Activated T-cell treated with anti-CD3 and anti-CD28 coated beads, Interleukin-2, amount 50 U/mL, for 24 hours (primary cell): ENCODE measurements around the gene AQP12A.
"Not testable (repeated sequence)": the region's sequence is repeated elsewhere in the genome, so short reads cannot be mapped to it uniquely, and the experiment has no call there.

Source experiments
- DNase-seq: peaks from one replicate; pipeline ENCODE4 v3.0.0-alpha.2; 2020
- H3K27ac Mint-ChIP-seq: 2 replicates; pipeline ENCODE4 v1.8.0; 2020; ENCODE audit warnings: mild to moderate bottlenecking, mixed read lengths
- H3K27me3 Mint-ChIP-seq: 2 replicates; pipeline ENCODE4 v1.8.0; 2020; ENCODE audit warnings: mixed read lengths
- H3K36me3 Mint-ChIP-seq: 2 replicates; pipeline ENCODE4 v1.8.0; 2020; ENCODE audit warnings: low read depth, mixed read lengths
- H3K4me1 Mint-ChIP-seq: 2 replicates; pipeline ENCODE4 v1.8.0; 2020; ENCODE audit warnings: low read depth, mixed read lengths
- H3K4me3 Mint-ChIP-seq: 2 replicates; pipeline ENCODE4 v1.8.0; 2020; ENCODE audit warnings: mild to moderate bottlenecking, moderate library complexity, mixed read lengths
- H3K9me3 Mint-ChIP-seq: 2 replicates; pipeline ENCODE4 v1.8.0; 2020; ENCODE audit warnings: mixed read lengths

AQP12A gene

DNA sequence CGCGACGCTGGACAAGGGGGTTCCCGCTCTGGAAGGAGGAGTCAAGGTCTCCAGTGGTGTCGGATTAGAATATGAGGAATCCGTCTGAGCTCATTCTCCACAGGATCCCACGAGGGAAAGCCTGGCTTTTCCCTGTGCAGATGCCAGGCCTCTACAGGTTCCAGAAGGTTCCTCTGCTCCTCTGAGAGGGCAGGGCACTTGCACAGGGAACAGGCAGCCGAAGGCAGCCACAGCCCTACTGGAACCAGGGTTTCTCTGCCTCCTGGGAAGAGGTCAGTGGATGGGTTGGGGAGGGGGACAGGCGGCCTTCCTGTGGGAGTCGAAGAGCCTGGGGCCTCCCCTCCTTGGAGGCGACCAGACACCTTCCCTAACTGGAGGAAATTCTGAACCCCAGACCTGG is 1.7 kb upstream of the AQP12A start:
- Mint-ChIP-seq H3K4me1 (peaks cover 11% of the 10 kb centered on the region), H3K27me3 (no peaks in the 10 kb centered on the region), H3K9me3 (no peaks in the 10 kb centered on the region), H3K36me3 (no peaks in the 10 kb centered on the region), H3K27ac (no peak overlapping the region), H3K4me3 (no peak overlapping the region)
- DNase-seq = no peak

DNA sequence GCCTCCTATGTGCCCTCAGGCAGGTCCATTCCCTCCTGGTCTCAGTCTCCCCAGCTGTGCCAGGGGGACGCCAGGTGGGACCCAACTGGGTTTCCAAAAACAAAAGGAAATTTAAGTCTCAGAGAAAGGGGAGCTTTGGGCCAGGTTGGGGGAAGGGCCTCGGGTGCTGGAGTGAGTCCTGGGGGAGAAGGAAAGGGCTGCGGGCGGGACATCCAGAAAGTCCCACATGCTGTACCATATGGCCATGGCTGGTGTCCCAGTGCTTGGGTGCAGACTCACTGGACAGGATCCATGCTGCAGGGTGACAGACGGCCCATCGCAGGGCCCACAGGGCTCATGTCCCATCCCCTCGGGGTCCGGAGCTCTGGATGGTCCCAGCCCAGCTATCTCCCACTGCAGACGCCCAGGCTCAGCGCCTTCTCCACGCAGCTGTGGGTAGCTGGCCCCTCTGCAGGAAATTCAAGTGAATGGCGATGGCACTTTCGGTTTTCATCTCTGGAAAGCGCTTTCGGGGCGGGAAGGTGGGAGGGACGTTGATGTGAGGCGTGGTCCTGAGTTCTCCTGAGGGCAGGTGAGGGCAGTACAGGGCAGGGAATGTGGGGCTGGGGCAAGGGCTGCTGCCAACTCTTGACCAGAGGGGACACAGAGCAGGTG is 1.1 kb upstream of the AQP12A start:
- H3K9me3 Mint-ChIP-seq, H3K27ac Mint-ChIP-seq, H3K36me3 Mint-ChIP-seq, H3K27me3 Mint-ChIP-seq: not testable (repeated sequence)
- peak overlapping the region; percentile 4 for H3K4me3 Mint-ChIP-seq
- H3K4me1 Mint-ChIP-seq = peaks cover 11% of the 10 kb centered on the region
- DNase-seq = peak; percentile 27

DNA sequence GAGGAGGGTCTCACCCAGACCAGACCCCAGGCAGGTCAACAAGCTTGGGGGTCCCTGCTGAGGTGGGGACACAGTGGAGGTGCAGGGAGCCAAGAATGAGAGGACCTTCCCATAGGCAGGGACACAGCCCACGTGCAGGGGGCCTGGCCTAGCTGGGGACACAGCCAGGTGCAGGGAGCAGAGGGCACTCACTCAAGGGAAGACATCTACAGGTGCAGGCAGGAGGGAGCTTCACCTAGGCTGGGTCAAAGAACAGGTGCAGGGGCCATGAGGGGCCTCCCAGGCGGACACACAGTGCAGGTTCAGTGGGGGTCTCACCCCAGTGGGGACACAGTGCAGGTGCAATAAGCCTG is 615 bp upstream of the AQP12A start:
- peak; percentile 25 for DNase-seq
- not testable (repeated sequence) for H3K27ac Mint-ChIP-seq, H3K36me3 Mint-ChIP-seq, H3K27me3 Mint-ChIP-seq, H3K4me3 Mint-ChIP-seq, H3K9me3 Mint-ChIP-seq
- peaks cover 11% of the 10 kb centered on the region for H3K4me1 Mint-ChIP-seq

DNA sequence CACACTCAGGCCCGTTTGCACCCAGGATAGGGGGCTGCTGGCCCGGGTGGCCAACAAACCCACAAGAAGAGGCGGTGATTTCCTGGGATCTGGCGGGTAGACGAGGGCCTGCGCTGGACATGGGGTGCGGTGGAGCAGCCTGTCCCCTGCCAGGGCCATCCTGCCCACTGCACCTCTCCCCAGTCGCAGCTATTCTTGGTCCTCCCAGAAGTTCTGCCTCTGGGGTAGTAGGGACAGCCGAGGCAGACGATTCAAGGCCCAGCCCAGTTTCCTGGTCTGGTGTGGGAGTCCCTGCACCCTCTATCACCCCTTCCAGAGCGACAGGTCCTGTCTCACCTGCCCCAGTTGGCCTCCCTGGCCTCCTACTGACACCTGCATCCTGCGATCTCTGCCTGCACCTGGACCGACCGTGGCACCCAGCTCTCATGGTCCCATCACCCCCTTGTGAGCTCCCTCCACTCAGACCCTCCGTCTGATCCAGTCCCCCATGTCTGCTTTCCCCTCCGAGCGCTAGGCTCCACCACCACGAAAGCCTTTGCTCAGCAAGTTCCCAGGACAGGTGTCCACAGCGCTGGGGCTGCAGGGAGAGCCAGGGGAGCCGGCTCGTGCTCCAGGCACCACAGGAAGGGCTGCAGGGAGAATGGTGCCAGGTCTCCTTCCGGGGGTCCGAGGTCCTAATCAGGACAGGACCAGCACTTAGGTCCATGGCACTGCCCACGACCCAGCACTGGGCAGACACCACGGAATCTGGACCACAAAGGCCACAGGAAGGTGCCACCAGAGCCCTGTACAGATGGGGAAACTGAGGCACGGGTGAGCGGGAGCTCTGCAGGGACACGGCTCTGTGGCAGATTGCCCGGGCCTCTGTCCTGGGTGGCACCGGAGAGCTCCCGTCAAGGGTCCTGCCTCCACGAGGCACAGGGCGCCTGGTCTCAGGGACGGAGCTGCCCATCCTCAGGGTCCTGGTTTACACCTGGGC is 1.2 kb downstream of the AQP12A start:
- not testable (repeated sequence) for H3K36me3 Mint-ChIP-seq, H3K4me3 Mint-ChIP-seq, H3K27me3 Mint-ChIP-seq, H3K9me3 Mint-ChIP-seq, H3K27ac Mint-ChIP-seq, H3K4me1 Mint-ChIP-seq, DNase-seq

DNA sequence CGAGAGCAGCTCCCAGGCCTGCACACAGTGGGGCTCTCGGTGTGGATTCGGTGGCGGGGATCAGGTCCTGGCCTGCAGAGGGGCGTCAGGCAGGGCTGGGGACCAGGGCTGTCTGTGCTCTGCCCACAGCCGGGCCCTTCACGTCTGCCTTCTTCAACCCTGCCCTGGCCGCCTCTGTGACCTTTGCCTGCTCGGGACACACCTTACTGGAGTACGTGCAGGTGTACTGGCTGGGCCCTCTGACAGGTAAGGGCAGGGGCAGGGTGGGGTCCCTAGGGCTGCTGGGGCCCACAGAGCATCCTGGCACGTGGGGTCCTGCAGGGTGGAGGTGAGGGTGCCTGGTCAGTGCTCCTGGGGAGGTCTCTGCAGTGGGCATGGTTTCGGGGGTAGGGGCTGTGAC is 2.6 kb downstream of the AQP12A start:
- not testable (repeated sequence) for H3K9me3 Mint-ChIP-seq, H3K4me3 Mint-ChIP-seq, H3K27me3 Mint-ChIP-seq, H3K36me3 Mint-ChIP-seq, H3K27ac Mint-ChIP-seq, DNase-seq, H3K4me1 Mint-ChIP-seq

DNA sequence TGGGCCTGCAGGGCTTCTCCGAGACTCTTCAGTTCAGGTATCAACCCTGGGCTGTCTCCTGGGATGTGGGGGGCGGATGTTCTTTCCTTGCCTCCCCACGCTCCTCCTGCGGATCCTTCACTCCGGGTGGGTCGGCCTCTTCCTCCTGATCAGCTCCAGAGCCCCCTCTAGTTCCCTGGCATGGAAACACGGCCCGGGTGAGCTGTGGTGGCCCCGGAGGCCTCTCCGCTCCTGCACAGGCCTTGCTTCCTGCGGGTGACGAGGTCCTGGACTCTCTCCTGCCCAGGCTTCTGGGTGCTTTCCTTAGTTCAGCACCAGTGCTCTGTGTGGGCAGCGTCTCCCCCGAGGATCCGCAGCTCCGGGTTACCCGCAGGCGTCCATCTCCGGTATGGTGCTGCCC is 3.9 kb downstream of the AQP12A start:
- not testable (repeated sequence) for H3K9me3 Mint-ChIP-seq, H3K4me1 Mint-ChIP-seq, H3K27me3 Mint-ChIP-seq, DNase-seq, H3K27ac Mint-ChIP-seq, H3K36me3 Mint-ChIP-seq, H3K4me3 Mint-ChIP-seq

DNA sequence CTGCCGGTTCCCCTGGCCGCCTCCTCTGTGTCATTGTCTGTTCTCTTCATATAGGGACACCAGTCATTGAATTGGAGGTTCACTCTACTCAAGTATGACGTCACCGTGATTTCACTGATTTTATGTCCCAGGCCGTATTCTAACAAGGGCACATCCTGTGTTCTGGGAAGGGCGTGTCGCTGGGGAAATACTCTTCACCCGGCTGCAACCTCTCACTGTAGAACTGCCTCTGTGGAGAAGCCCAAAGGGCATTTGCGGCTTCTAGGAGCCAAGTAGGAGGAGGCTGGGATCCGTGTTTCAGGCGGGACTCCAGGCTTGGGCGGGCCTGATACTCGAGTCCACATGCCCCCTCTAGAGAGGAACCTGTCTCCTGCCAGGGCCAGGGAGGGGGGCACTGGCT is 4.8 kb downstream of the AQP12A start:
- not testable (repeated sequence) for H3K9me3 Mint-ChIP-seq, H3K4me1 Mint-ChIP-seq, H3K27me3 Mint-ChIP-seq, H3K27ac Mint-ChIP-seq, DNase-seq, H3K36me3 Mint-ChIP-seq, H3K4me3 Mint-ChIP-seq

DNA sequence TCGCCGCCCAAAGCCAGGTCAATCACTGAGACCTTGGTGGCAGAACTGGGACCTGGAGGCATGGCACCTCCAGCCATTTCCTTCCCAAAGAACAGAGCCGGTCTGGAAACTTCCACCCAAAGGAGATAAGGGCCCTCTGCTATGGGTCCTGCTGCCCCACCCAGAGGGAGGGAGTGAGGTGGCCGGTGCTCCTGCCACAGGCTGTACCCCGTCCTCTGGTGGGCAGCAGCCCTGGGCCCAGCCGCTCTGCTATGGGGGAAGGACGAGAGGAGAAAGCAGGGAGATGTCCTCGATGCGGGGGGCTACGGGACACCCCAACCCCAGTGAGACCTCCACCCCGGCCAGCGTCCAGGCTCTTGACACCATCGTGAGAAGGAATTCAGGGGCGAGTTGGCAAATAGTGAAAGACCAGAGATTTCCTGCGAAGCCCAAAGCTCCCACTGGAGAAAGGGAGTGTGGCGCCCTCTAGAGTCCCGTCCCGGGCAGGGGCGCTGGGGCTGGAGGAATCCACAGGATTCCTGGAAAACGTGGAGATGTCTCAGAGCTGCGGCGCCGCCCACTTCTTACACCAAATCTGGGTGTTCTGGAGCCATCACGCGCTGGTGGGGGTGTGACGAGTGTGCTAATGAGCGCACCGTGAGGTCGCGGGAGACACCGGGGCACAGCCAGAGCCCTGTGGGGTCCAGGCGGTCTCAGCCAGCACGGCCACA is 7.3 kb downstream of the AQP12A start:
- H3K27me3 Mint-ChIP-seq = peaks cover 11% of the 10 kb centered on the region
- not testable (repeated sequence) for H3K9me3 Mint-ChIP-seq, H3K4me1 Mint-ChIP-seq, H3K4me3 Mint-ChIP-seq, H3K36me3 Mint-ChIP-seq, H3K27ac Mint-ChIP-seq, DNase-seq

DNA sequence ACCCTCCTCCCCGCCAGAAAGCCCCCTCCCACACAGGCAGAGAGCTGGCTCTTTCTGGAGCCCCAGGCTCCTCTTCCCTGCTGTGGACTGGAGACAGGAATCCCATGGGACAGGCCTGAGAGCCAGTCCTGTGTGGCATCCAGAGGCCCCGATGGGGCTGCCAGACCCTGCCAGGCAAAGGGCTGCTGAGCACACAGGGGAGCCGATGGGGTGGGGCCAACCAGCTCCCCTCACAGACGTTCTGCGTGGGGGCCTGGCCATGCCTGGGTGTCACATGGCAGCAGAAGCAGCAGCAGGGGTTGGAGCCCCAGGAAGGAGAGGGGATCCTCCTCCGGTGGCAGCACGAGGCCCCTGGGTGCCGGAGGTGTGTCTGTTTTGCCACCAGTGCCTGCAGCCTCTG is 8.2 kb downstream of the AQP12A start:
- not testable (repeated sequence) for DNase-seq, H3K4me3 Mint-ChIP-seq, H3K36me3 Mint-ChIP-seq, H3K4me1 Mint-ChIP-seq, H3K27ac Mint-ChIP-seq, H3K9me3 Mint-ChIP-seq
- H3K27me3 Mint-ChIP-seq = peaks cover 16% of the 10 kb centered on the region

DNA sequence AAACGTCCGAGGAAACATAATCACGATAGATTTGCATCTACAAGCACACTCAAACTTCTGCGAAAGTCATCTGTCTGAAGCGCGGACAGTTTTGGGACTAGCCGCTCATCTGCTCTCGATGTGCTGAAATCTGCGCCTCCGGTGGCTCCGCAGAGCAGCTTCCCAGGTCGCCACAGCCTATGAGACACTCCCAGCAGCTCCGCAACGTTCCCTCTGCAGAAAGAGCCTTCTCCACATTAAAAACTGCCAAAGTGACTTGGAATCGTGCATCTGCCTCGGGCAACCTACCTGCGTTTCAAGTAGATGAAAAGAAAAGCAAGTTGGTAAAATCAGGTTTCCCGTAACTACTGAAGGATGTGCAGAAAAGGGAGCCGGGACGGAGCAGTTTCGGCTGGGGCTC is 8.9 kb downstream of the AQP12A start:
- H3K36me3 Mint-ChIP-seq, H3K9me3 Mint-ChIP-seq, DNase-seq, H3K4me3 Mint-ChIP-seq, H3K27ac Mint-ChIP-seq: not testable (repeated sequence)
- Mint-ChIP-seq H3K4me1 (peaks cover 12% of the 10 kb centered on the region), H3K27me3 (peaks cover 24% of the 10 kb centered on the region)

DNA sequence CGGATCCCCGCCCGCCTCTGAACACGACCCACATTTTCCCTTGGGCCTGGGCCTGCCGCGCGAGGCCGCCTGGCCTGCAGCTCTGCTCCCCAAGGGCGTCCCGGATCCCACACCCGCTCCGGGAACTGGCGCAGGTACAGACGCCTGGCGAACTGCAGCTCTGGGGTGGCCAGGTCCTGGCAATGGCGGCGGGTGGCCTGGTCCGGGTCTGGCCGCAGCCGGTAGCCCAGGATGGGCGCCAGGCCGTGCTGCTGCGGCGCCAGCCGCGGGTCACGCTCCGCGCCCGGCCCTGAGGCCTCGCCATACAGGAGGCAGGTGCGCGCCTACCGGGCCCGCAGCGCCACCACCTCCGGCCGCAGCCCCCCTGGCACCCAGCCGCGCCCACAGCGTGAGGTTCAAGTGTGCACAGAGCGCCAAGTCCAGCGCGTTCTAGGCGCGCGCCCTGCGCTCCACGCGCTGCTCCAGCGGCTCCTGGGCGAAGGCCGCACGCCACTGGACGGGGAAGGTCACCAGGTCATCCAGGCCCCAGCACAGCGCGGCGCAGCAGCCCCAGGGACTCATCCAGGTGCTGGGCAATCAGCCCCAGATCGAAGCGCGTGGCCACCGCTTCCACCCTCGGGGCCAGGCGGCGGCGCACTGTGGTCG is 9.5 kb downstream of the AQP12A start:
- no peaks in the 10 kb centered on the region for H3K36me3 Mint-ChIP-seq
- DNase-seq = no peak
- H3K27ac Mint-ChIP-seq = no peak overlapping the region
- H3K27me3 Mint-ChIP-seq = peaks cover 25% of the 10 kb centered on the region
- no peaks in the 10 kb centered on the region for H3K9me3 Mint-ChIP-seq
- peaks cover 13% of the 10 kb centered on the region for H3K4me1 Mint-ChIP-seq
- H3K4me3 Mint-ChIP-seq = no peak overlapping the region

DNA sequence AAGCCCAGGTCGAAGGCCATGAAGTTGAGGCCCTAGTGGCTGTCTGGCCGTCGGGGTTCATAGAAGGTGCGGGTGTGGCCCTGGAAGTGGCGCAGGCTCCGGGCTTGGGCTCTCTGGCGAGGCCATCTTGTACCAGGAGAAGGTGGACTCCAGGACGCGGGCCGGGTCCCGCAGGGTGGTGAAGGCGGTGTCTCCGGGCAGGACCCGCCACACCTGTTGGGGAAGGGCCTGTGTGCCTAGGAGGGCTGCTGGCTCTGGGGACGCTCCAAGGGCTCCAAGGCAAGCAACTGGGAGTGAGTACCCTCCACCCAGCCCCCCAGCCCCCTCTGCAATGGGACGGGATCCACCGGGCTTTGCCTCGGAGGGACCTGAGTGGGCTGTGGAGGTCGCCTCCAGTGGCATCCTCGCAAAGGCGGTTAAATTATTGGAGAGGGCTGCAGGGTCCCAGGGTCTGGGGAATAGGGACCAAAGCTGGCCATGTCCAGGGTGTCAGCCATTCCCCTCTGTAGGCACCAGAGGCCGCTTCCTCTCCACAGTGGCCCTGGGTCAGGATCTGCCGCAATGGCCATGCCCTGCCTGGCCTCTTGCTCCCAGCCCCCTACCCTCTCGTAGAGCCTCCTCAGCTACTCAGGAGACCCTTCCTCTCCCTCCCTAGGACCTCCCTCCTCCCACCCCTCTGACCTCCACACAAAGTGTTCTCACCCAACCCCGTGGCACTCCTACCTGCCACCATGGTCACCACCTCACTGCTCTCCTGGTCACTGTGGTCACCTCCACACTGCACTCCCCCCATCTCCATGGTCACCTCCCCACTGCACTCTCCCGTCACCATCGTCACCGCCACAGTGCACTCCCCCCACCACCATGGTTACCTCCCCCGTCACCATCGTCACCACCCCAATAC is 10.3 kb downstream of the AQP12A start:
- Mint-ChIP-seq H3K27me3 (peaks cover 25% of the 10 kb centered on the region), H3K4me3 (no peak overlapping the region), H3K4me1 (peaks cover 13% of the 10 kb centered on the region), H3K27ac (no peak overlapping the region), H3K9me3 (no peaks in the 10 kb centered on the region), H3K36me3 (no peaks in the 10 kb centered on the region)
- no peak for DNase-seq

DNA sequence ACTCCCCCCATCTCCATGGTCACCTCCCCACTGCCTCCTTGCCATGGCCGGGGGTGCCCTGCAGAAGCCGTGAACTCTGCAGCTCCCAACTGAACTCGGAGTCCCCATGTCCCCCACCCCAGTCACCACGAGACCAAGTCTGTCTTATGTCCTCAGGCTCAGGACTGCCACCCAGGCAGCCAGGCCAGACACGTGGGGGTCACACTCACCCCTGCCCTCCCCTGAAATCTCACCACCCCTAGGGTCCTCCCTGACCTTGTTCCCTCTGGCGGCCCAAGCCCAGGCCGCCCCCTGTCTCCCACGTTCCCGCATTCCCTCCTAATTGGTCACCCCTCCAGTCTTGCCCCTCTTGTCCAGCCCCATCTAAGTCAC is 11.0 kb downstream of the AQP12A start:
- peaks cover 13% of the 10 kb centered on the region for H3K4me1 Mint-ChIP-seq
- no peaks in the 10 kb centered on the region for H3K36me3 Mint-ChIP-seq
- H3K9me3 Mint-ChIP-seq = no peaks in the 10 kb centered on the region
- no peak for DNase-seq
- H3K27ac Mint-ChIP-seq = no peak overlapping the region
- H3K27me3 Mint-ChIP-seq = peaks cover 25% of the 10 kb centered on the region
- no peak overlapping the region for H3K4me3 Mint-ChIP-seq
